ENCODE results near the gene FBXO45. TPM values are rescaled to one million over a fixed set of nuclear protein-coding genes. Genes with fewer than 3 reads are reported as not detected.

The FBXO45 gene
- total and polyA plus RNA-seq, 2 of the 13 experiments (the other 11 are each of a cell fraction or from before 2014, with no cell fraction given): 7.0 to 12.1 TPM

DNA sequence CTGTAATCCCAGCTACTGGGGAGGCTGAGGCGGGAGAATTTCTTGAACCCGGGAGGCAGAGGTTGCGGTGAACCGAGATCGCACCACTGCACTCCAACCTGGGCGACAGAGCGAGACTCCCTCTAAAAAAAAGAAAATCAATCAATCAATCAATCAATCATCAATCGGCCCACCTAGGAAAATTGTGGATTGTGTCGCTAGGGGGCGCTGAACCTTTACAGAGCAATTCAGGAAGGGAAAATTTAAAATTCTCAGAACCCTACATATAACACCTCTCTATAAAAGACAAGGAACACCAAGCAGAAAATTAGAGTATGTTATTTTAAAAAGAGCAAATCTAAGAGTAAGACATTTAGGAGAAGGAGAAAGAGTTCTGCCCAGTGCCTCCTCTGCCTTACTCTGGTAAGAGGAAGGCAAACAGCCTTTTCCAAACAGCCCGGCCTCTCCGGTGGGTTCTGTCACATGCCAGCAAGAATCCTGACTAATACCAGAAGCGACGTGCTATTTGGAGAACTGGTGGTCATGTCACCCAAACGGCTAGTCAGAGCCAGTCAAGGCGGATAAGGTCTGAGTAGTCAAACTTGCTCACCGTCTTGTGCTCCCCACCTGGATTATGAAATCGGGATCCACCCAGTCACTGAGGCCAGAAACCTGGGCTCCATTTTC is 31.0 kb upstream of the FBXO45 start (continued):
- TF ChIP-seq, protein P1, sequence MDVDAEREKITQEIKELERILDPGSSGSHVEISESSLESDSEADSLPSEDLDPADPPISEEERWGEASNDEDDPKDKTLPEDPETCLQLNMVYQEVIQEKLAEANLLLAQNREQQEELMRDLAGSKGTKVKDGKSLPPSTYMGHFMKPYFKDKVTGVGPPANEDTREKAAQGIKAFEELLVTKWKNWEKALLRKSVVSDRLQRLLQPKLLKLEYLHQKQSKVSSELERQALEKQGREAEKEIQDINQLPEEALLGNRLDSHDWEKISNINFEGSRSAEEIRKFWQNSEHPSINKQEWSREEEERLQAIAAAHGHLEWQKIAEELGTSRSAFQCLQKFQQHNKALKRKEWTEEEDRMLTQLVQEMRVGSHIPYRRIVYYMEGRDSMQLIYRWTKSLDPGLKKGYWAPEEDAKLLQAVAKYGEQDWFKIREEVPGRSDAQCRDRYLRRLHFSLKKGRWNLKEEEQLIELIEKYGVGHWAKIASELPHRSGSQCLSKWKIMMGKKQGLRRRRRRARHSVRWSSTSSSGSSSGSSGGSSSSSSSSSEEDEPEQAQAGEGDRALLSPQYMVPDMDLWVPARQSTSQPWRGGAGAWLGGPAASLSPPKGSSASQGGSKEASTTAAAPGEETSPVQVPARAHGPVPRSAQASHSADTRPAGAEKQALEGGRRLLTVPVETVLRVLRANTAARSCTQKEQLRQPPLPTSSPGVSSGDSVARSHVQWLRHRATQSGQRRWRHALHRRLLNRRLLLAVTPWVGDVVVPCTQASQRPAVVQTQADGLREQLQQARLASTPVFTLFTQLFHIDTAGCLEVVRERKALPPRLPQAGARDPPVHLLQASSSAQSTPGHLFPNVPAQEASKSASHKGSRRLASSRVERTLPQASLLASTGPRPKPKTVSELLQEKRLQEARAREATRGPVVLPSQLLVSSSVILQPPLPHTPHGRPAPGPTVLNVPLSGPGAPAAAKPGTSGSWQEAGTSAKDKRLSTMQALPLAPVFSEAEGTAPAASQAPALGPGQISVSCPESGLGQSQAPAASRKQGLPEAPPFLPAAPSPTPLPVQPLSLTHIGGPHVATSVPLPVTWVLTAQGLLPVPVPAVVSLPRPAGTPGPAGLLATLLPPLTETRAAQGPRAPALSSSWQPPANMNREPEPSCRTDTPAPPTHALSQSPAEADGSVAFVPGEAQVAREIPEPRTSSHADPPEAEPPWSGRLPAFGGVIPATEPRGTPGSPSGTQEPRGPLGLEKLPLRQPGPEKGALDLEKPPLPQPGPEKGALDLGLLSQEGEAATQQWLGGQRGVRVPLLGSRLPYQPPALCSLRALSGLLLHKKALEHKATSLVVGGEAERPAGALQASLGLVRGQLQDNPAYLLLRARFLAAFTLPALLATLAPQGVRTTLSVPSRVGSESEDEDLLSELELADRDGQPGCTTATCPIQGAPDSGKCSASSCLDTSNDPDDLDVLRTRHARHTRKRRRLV (CRISPR knock-in tag; IDR thresholded peaks at IDR 0.05): no peak
- no peak for TF ChIP-seq ZNF431 (CRISPR knock-in tag; IDR thresholded peaks at IDR 0.05; ENCODE audit: borderline replicate concordance, low read depth)
- TF ChIP-seq ZNF160 (CRISPR knock-in tag; IDR thresholded peaks at IDR 0.05): no peak
- TF ChIP-seq, protein P2, sequence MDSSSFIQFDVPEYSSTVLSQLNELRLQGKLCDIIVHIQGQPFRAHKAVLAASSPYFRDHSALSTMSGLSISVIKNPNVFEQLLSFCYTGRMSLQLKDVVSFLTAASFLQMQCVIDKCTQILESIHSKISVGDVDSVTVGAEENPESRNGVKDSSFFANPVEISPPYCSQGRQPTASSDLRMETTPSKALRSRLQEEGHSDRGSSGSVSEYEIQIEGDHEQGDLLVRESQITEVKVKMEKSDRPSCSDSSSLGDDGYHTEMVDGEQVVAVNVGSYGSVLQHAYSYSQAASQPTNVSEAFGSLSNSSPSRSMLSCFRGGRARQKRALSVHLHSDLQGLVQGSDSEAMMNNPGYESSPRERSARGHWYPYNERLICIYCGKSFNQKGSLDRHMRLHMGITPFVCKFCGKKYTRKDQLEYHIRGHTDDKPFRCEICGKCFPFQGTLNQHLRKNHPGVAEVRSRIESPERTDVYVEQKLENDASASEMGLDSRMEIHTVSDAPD (CRISPR knock-in tag; IDR thresholded peaks at IDR 0.05): no peak
- TF ChIP-seq, protein P3, sequence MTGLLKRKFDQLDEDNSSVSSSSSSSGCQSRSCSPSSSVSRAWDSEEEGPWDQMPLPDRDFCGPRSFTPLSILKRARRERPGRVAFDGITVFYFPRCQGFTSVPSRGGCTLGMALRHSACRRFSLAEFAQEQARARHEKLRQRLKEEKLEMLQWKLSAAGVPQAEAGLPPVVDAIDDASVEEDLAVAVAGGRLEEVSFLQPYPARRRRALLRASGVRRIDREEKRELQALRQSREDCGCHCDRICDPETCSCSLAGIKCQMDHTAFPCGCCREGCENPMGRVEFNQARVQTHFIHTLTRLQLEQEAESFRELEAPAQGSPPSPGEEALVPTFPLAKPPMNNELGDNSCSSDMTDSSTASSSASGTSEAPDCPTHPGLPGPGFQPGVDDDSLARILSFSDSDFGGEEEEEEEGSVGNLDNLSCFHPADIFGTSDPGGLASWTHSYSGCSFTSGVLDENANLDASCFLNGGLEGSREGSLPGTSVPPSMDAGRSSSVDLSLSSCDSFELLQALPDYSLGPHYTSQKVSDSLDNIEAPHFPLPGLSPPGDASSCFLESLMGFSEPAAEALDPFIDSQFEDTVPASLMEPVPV (CRISPR knock-in tag; IDR thresholded peaks at IDR 0.05): no peak
- no peak for TF ChIP-seq ZNF292 (CRISPR knock-in tag; IDR thresholded peaks at IDR 0.05; ENCODE audit: borderline replicate concordance, low read depth)
- TF ChIP-seq KDM3A (CRISPR knock-in tag; IDR thresholded peaks at IDR 0.05; ENCODE audit: low read depth): no peak
- TF ChIP-seq, protein P4, sequence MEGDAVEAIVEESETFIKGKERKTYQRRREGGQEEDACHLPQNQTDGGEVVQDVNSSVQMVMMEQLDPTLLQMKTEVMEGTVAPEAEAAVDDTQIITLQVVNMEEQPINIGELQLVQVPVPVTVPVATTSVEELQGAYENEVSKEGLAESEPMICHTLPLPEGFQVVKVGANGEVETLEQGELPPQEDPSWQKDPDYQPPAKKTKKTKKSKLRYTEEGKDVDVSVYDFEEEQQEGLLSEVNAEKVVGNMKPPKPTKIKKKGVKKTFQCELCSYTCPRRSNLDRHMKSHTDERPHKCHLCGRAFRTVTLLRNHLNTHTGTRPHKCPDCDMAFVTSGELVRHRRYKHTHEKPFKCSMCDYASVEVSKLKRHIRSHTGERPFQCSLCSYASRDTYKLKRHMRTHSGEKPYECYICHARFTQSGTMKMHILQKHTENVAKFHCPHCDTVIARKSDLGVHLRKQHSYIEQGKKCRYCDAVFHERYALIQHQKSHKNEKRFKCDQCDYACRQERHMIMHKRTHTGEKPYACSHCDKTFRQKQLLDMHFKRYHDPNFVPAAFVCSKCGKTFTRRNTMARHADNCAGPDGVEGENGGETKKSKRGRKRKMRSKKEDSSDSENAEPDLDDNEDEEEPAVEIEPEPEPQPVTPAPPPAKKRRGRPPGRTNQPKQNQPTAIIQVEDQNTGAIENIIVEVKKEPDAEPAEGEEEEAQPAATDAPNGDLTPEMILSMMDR (CRISPR knock-in tag; IDR thresholded peaks at IDR 0.05): peak; percentile 57
- TF ChIP-seq ZKSCAN8 (CRISPR knock-in tag; IDR thresholded peaks at IDR 0.05; ENCODE audit: borderline replicate concordance): no peak
